Measurements from ENCODE around the gene HK2. TPM values are rescaled to one million over a fixed set of nuclear protein-coding genes. Genes with fewer than 3 reads are reported as not detected.
A peak's percentile ranks its signal among the peaks of the same experiment; 100 is the strongest.

Gene HK2
- total RNA-seq, 1 donor from 2014 or later: 46.7 TPM

DNA sequence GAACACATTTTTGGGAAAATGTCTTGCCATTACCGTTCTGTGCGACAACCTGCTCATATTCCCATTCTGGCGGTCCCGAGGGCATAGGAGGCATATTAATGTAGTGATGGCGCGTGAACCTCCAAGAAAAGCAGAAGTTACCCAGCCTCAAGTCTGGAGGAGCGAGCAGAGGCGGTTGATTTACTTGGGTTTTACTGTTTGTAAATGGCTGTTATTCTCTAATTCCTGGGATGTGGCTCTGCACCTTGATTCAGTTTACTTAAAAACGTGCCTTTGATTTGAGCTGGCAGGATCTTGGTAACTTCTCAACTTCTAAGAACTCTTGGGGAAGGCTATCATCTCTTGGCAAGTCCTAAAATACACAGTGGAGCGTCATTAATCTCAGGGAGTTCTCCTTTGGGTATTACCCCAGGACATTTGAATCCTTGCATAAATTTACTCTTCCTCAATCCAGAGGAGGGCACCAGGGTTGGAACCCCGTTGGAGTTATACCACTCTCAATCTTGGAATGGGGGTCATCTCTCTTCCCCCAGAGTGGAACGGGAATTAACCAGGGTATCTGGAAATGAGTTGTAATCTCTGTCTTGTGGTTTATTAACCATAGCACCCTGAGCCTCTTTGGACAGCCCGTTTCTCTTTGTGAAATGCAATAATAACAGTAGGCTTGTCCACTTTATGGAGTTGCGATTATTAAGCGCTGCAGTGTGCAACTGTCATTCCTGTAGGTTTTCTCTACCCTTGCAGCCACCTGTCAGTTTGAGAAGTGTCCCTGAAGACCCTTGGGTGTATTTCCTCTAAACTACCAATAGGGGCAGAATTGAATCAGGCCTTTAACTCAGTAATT is 2.1 kb downstream of the HK2 start:
- Histone ChIP-seq H3K9ac (ENCODE audit: low read length) (peak overlapping the region; percentile 77), H3K27me3 (ENCODE audit: insufficient read depth, low read length) (no peaks in the 10 kb centered on the region), H3K79me2 (ENCODE audit: insufficient read depth, low read length) (peaks cover 26% of the 10 kb centered on the region), H3K4me3 (ENCODE audit: insufficient read depth, low read depth, low read length) (peak overlapping the region; percentile 79), H4K20me1 (ENCODE audit: insufficient read depth, low read length) (peaks cover 14% of the 10 kb centered on the region), H3K4me2 (ENCODE audit: low read length) (peak overlapping the region; percentile 98), H2AFZ (ENCODE audit: low read depth, low read length) (peak overlapping the region; percentile 94), H3K36me3 (ENCODE audit: insufficient read depth, low read length) (no peaks in the 10 kb centered on the region), H3K9me3 (ENCODE audit: insufficient read depth, low read depth, low read length) (no peaks in the 10 kb centered on the region), H3K27ac (ENCODE audit: low read depth, low read length) (no peak overlapping the region), H3K4me1 (ENCODE audit: insufficient read depth, low read length) (peaks cover 13% of the 10 kb centered on the region)
- FAIRE-seq (no peak), DNase-seq (ENCODE audit: low read depth) (peak; percentile 29)
- TF ChIP-seq, protein P1, sequence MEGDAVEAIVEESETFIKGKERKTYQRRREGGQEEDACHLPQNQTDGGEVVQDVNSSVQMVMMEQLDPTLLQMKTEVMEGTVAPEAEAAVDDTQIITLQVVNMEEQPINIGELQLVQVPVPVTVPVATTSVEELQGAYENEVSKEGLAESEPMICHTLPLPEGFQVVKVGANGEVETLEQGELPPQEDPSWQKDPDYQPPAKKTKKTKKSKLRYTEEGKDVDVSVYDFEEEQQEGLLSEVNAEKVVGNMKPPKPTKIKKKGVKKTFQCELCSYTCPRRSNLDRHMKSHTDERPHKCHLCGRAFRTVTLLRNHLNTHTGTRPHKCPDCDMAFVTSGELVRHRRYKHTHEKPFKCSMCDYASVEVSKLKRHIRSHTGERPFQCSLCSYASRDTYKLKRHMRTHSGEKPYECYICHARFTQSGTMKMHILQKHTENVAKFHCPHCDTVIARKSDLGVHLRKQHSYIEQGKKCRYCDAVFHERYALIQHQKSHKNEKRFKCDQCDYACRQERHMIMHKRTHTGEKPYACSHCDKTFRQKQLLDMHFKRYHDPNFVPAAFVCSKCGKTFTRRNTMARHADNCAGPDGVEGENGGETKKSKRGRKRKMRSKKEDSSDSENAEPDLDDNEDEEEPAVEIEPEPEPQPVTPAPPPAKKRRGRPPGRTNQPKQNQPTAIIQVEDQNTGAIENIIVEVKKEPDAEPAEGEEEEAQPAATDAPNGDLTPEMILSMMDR (IDR thresholded peaks at IDR 0.05; ENCODE audit: insufficient read depth, low read depth, low read length): peak; percentile 72
- no peak for TF ChIP-seq EZH2 (IDR thresholded peaks at IDR 0.05; ENCODE audit: insufficient read depth, low read length)
- Mint-ChIP-seq H3K9me3 (ENCODE audit: unreplicated experiment) (no peaks in the 10 kb centered on the region), H3K27me3 (ENCODE audit: low read depth, unreplicated experiment) (no peaks in the 10 kb centered on the region), H3K4me1 (ENCODE audit: low read depth, unreplicated experiment) (peaks cover 22% of the 10 kb centered on the region), H3K27ac (ENCODE audit: unreplicated experiment) (peak overlapping the region; percentile 27), H3K4me3 (ENCODE audit: unreplicated experiment) (peak overlapping the region; percentile 98), H3K36me3 (ENCODE audit: low read depth, unreplicated experiment) (peaks cover 5% of the 10 kb centered on the region)

DNA sequence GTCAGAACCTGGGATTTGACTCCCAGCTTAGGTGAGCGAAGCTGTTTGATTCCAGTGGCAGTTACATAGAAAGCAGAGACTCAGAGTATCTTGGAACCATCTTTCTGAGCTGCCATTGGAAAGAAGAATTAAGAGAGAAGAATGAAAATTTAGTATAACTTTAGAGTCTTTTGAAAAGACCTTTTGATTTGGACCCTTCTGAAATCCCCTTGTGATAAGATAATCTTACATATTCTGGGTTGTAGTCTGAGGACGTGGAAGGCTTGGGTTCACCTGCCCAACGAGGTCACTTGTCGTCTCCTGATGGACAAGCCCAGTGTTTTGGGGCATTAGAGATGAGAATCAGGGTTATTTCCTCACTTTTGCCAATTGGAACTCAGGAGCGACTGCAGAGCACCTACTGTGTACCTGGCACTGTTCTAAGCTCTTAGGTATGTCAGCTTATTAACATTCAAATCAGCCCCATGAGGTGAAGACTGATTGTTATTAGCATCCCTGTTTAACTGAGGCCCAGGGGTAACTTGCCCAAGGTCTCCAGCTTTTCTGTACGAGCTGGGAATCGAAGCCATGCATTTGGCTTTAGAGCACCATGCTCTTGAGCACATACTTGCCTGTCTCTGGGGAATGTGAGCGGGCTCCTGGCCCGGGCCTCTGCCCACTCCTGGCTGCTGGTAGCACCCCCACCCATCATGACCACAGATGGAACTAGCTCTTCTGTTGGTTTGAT is 2.9 kb downstream of the HK2 start:
- peaks cover 4% of the 10 kb centered on the region for H3K36me3 Mint-ChIP-seq (ENCODE audit: low read depth, unreplicated experiment)
- Histone ChIP-seq H3K36me3 (ENCODE audit: insufficient read depth, low read length) (no peaks in the 10 kb centered on the region), H3K27me3 (ENCODE audit: insufficient read depth, low read length) (no peaks in the 10 kb centered on the region), H3K79me2 (ENCODE audit: insufficient read depth, low read length) (peaks cover 33% of the 10 kb centered on the region), H3K4me3 (ENCODE audit: insufficient read depth, low read depth, low read length) (no peak overlapping the region), H3K9ac (ENCODE audit: low read length) (no peak overlapping the region), H2AFZ (ENCODE audit: low read depth, low read length) (no peak overlapping the region), H3K27ac (ENCODE audit: low read depth, low read length) (no peak overlapping the region), H4K20me1 (ENCODE audit: insufficient read depth, low read length) (peaks cover 14% of the 10 kb centered on the region), H3K9me3 (ENCODE audit: insufficient read depth, low read depth, low read length) (no peaks in the 10 kb centered on the region), H3K4me1 (ENCODE audit: insufficient read depth, low read length) (peaks cover 13% of the 10 kb centered on the region), H3K4me2 (ENCODE audit: low read length) (peak overlapping the region; percentile 98)
- H3K4me1 Mint-ChIP-seq (ENCODE audit: low read depth, unreplicated experiment): peaks cover 18% of the 10 kb centered on the region
- TF ChIP-seq EZH2 (IDR thresholded peaks at IDR 0.05; ENCODE audit: insufficient read depth, low read length): no peak
- TF ChIP-seq, protein P1 (IDR thresholded peaks at IDR 0.05; ENCODE audit: insufficient read depth, low read depth, low read length): no peak
- FAIRE-seq (no peak), DNase-seq (ENCODE audit: low read depth) (no peak)
- no peaks in the 10 kb centered on the region for H3K9me3 Mint-ChIP-seq (ENCODE audit: unreplicated experiment)
- peak overlapping the region; percentile 98 for H3K4me3 Mint-ChIP-seq (ENCODE audit: unreplicated experiment)
- no peak overlapping the region for H3K27ac Mint-ChIP-seq (ENCODE audit: unreplicated experiment)
- H3K27me3 Mint-ChIP-seq (ENCODE audit: low read depth, unreplicated experiment): no peaks in the 10 kb centered on the region
